SH-SY5Y (cell line): ENCODE results near the gene CYP11A1.

ENCODE experiments used
- GATA2 ChIP-seq: IDR thresholded peaks from 2 replicates; pipeline ENCODE4 v1.6.1; 2011; ENCODE audit warnings: mild to moderate bottlenecking, low read depth, low read length
- GATA3 ChIP-seq: IDR thresholded peaks from 2 replicates; pipeline ENCODE4 v1.6.1; 2011; ENCODE audit warnings: low read depth, mild to moderate bottlenecking, low read length, moderate library complexity

DNA sequence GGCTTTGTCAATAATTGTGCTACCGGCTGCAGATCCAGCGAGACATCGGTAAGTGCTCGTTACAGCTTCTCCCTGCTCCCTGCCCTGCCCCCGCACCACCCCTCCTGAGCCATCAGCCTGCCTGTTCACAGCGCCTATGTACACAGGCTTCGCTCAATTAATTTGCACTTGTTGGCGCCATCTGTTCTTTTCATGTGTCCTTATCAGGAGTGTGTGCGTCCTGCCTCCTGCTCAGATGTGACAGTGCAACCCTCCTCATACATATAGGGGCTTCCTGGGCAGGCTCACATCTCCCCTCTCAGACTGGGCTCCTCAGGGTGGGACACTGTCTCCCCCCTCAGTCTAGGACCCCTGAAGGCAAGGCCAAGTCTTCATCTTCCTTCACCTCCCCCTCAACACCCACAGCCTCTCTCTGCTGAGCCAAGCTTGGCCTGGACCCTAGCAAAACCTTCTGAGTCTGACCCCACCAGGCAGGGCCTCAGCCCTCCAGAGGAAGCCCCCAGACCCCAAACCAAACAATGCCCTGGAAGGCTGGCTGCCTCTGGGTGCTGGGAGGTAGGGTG, 54.9 kb downstream of the CYP11A1 start:
- TF ChIP-seq GATA2 (peak; percentile 57), GATA3 (no peak)
